KOPT-K1 (cell line): ENCODE measurements around the gene PLAAT4.

Source experiments
- H3K27ac ChIP-seq: fragments of 200-600 bp; sonication (generic); 2 replicates; pipeline ENCODE4 v1.5.1; 2016; ENCODE audit warnings: antibody characterized with exemption, mild to moderate bottlenecking, low read depth, low read length; ENCODE audit not compliant: poor library complexity, severe bottlenecking
- H3K36me3 ChIP-seq: fragments of 200-600 bp; sonication (generic); 2 replicates; pipeline ENCODE4 v1.5.1; 2017; ENCODE audit warnings: antibody characterized with exemption, mild to moderate bottlenecking, low read length, moderate library complexity; ENCODE audit not compliant: insufficient read depth
- H3K9me3 ChIP-seq: fragments of 200-600 bp; sonication (generic); 2 replicates; pipeline ENCODE4 v1.5.1; 2017; ENCODE audit warnings: antibody characterized with exemption, low read length, mild to moderate bottlenecking; ENCODE audit not compliant: insufficient read depth, poor library complexity, severe bottlenecking

The PLAAT4 gene

GRCh38 chr11:63536669-63537292 is at the start of gene PLAAT4:
PLAAT4 (plus strand) TSS chr11:63536808; CDS start chr11:63536869, 61 bp downstream.
- Histone ChIP-seq H3K9me3 (no peaks in the 10 kb centered on the region), H3K36me3 (no peaks in the 10 kb centered on the region), H3K27ac (peak within 1 kb of the TSS; percentile 88)

GRCh38 chr11:63488789-63489188 is 47.8 kb upstream of the PLAAT4 start:
- peaks cover 22% of the 10 kb centered on the region for H3K9me3 ChIP-seq
- H3K36me3 ChIP-seq = no peaks in the 10 kb centered on the region

GRCh38 chr11:63489879-63490278 is 46.7 kb upstream of the PLAAT4 start:
- H3K36me3 ChIP-seq = no peaks in the 10 kb centered on the region
- H3K27ac ChIP-seq = no peak overlapping the region
- peaks cover 16% of the 10 kb centered on the region for H3K9me3 ChIP-seq

More at GRCh38 chr11:63488789-63489188, 47.8 kb upstream of the PLAAT4 start:
- H3K27ac ChIP-seq = no peak overlapping the region

- Histone ChIP-seq H3K9me3 (peaks cover 11% of the 10 kb centered on the region), H3K27ac (peak within 1 kb of the TSS; percentile 5)
Observed at GRCh38 chr11:63490551-63491239, 45.9 kb upstream of the PLAAT4 start, which contains the start of gene PLAAT5. PLAAT5 (minus strand) TSS chr11:63491167; CDS start chr11:63491034, 133 bp downstream.

GRCh38 chr11:63491240-63491587 is 45.4 kb upstream of the PLAAT4 start:
- H3K36me3 ChIP-seq = no peaks in the 10 kb centered on the region
- H3K27ac ChIP-seq = peak overlapping the region; percentile 5
- H3K9me3 ChIP-seq = peaks cover 6% of the 10 kb centered on the region

More at GRCh38 chr11:63490551-63491239, 45.9 kb upstream of the PLAAT4 start, which contains the start of gene PLAAT5:
- H3K36me3 ChIP-seq = no peaks in the 10 kb centered on the region

GRCh38 chr11:63491636-63492372 is 44.8 kb upstream of the PLAAT4 start:
- peaks cover 3% of the 10 kb centered on the region for H3K9me3 ChIP-seq
- H3K27ac ChIP-seq = no peak overlapping the region
- no peaks in the 10 kb centered on the region for H3K36me3 ChIP-seq

GRCh38 chr11:63492441-63492840 is 44.2 kb upstream of the PLAAT4 start:
- Histone ChIP-seq H3K36me3 (no peaks in the 10 kb centered on the region), H3K27ac (no peak overlapping the region), H3K9me3 (peaks cover 3% of the 10 kb centered on the region)

- Histone ChIP-seq H3K9me3 (peaks cover 3% of the 10 kb centered on the region), H3K36me3 (no peaks in the 10 kb centered on the region), H3K27ac (no peak overlapping the region)
Observed at GRCh38 chr11:63493127-63493526, 43.5 kb upstream of the PLAAT4 start.

GRCh38 chr11:63494975-63495374 is 41.6 kb upstream of the PLAAT4 start:
- Histone ChIP-seq H3K9me3 (peaks cover 19% of the 10 kb centered on the region), H3K27ac (no peak overlapping the region), H3K36me3 (no peaks in the 10 kb centered on the region)

GRCh38 chr11:63499874-63500273 is 36.7 kb upstream of the PLAAT4 start:
- no peaks in the 10 kb centered on the region for H3K36me3 ChIP-seq
- peaks cover 23% of the 10 kb centered on the region for H3K9me3 ChIP-seq
- H3K27ac ChIP-seq = no peak overlapping the region

GRCh38 chr11:63501236-63501635 is 35.4 kb upstream of the PLAAT4 start:
- Histone ChIP-seq H3K9me3 (peaks cover 23% of the 10 kb centered on the region), H3K36me3 (no peaks in the 10 kb centered on the region), H3K27ac (no peak overlapping the region)

GRCh38 chr11:63502252-63502820 is 34.3 kb upstream of the PLAAT4 start:
- Histone ChIP-seq H3K27ac (no peak overlapping the region), H3K9me3 (peaks cover 23% of the 10 kb centered on the region)

GRCh38 chr11:63503492-63503891 is 33.1 kb upstream of the PLAAT4 start:
- H3K27ac ChIP-seq = no peak overlapping the region

More at GRCh38 chr11:63502252-63502820, 34.3 kb upstream of the PLAAT4 start:
- no peaks in the 10 kb centered on the region for H3K36me3 ChIP-seq

GRCh38 chr11:63504054-63504453 is 32.6 kb upstream of the PLAAT4 start:
- Histone ChIP-seq H3K36me3 (no peaks in the 10 kb centered on the region), H3K27ac (no peak overlapping the region), H3K9me3 (peaks cover 15% of the 10 kb centered on the region)

More at GRCh38 chr11:63503492-63503891, 33.1 kb upstream of the PLAAT4 start:
- Histone ChIP-seq H3K36me3 (no peaks in the 10 kb centered on the region), H3K9me3 (peaks cover 20% of the 10 kb centered on the region)
